ENCODE data around the gene CBX5.

- no peak for TF ChIP-seq CTCF (IDR thresholded peaks at IDR 0.05)
- TF ChIP-seq POLR2A (IDR thresholded peaks at IDR 0.05) = no peak
- no peak for TF ChIP-seq EP300 (IDR thresholded peaks at IDR 0.05)
Measured at GRCh38 chr12:54304187-54304810, 24.4 kb upstream of the CBX5 start.
